HG03139 (cell line): ENCODE results near the gene KLHL2.
"Not testable (repeated sequence)": the region's sequence is repeated elsewhere in the genome, so short reads cannot be mapped to it uniquely, and the experiment has no call there.

Experiments
- ATAC-seq: cut with Tn5 transposase; IDR thresholded peaks from one replicate; pipeline ENCODE4 v1.9.1; 2021; ENCODE audit not compliant: unreplicated experiment

KLHL2 gene

GRCh38 chr4:165229490-165230200, 22.3 kb downstream of the KLHL2 start:
- not testable (repeated sequence) for ATAC-seq

GRCh38 chr4:165232623-165233433, 25.5 kb downstream of the KLHL2 start:
- ATAC-seq, result not testable (repeated sequence)

- ATAC-seq, result no peak
Measured at GRCh38 chr4:165234766-165235165, 27.4 kb downstream of the KLHL2 start.

GRCh38 chr4:165236852-165237251, 29.5 kb downstream of the KLHL2 start:
- ATAC-seq, result not testable (repeated sequence)

GRCh38 chr4:165238041-165238640, 30.8 kb downstream of the KLHL2 start:
- ATAC-seq, result peak; percentile 72

GRCh38 chr4:165240761-165241160, 33.4 kb downstream of the KLHL2 start:
- not testable (repeated sequence) for ATAC-seq

- not testable (repeated sequence) for ATAC-seq
Measured at GRCh38 chr4:165244148-165244547, 36.8 kb downstream of the KLHL2 start.

GRCh38 chr4:165244587-165245186, 37.3 kb downstream of the KLHL2 start:
- not testable (repeated sequence) for ATAC-seq

GRCh38 chr4:165248102-165248501, 40.7 kb downstream of the KLHL2 start:
- no peak for ATAC-seq

- not testable (repeated sequence) for ATAC-seq
Measured at GRCh38 chr4:165248904-165249303, 41.5 kb downstream of the KLHL2 start.

GRCh38 chr4:165254771-165255170, 47.4 kb downstream of the KLHL2 start:
- ATAC-seq, result not testable (repeated sequence)

GRCh38 chr4:165255439-165255838, 48.1 kb downstream of the KLHL2 start:
- peak; percentile 91 for ATAC-seq

GRCh38 chr4:165256074-165256659, 48.8 kb downstream of the KLHL2 start:
- ATAC-seq, result peak; percentile 30

GRCh38 chr4:165259776-165260175, 52.4 kb downstream of the KLHL2 start:
- not testable (repeated sequence) for ATAC-seq

- ATAC-seq, result not testable (repeated sequence)
Measured at GRCh38 chr4:165262306-165262705, 54.9 kb downstream of the KLHL2 start.

GRCh38 chr4:165263466-165263865, 56.1 kb downstream of the KLHL2 start:
- not testable (repeated sequence) for ATAC-seq

GRCh38 chr4:165269931-165270330, 62.6 kb downstream of the KLHL2 start:
- ATAC-seq, result not testable (repeated sequence)

- ATAC-seq, result not testable (repeated sequence)
Measured at GRCh38 chr4:165273443-165273842, 66.1 kb downstream of the KLHL2 start.

GRCh38 chr4:165275357-165275756, 68.0 kb downstream of the KLHL2 start:
- not testable (repeated sequence) for ATAC-seq

GRCh38 chr4:165279531-165279930, 72.2 kb downstream of the KLHL2 start:
- not testable (repeated sequence) for ATAC-seq

GRCh38 chr4:165284697-165285096, 77.3 kb downstream of the KLHL2 start:
- ATAC-seq, result not testable (repeated sequence)
